LHCN-M2 (cell line): ENCODE data around the gene DDX46. TPM values are rescaled to one million over a fixed set of nuclear protein-coding genes. Genes with fewer than 3 reads are reported as not detected.
"Not testable (repeated sequence)": the region's sequence is repeated elsewhere in the genome, so short reads cannot be mapped to it uniquely, and the experiment has no call there.

Experiments
- DNase-seq: peaks from one replicate; pipeline ENCODE4 v3.0.0-alpha.2; 2012; ENCODE audit warnings: low read depth
- polyA plus RNA-seq: library from polyadenylated mRNA; unstranded; fragments of >200 nt; gene quantifications from one replicate; pipeline ENCODE4 v1.2.1, GENCODE V29; 2012; ENCODE audit warnings: missing spikeins
- total RNA-seq: library from RNA; depleted of rRNA; stranded (reverse); fragments of >200 nt; gene quantifications from 2 replicates; pipeline ENCODE4 v1.2.3, GENCODE V29; 2014; rRNA removed

Gene DDX46, protein sequence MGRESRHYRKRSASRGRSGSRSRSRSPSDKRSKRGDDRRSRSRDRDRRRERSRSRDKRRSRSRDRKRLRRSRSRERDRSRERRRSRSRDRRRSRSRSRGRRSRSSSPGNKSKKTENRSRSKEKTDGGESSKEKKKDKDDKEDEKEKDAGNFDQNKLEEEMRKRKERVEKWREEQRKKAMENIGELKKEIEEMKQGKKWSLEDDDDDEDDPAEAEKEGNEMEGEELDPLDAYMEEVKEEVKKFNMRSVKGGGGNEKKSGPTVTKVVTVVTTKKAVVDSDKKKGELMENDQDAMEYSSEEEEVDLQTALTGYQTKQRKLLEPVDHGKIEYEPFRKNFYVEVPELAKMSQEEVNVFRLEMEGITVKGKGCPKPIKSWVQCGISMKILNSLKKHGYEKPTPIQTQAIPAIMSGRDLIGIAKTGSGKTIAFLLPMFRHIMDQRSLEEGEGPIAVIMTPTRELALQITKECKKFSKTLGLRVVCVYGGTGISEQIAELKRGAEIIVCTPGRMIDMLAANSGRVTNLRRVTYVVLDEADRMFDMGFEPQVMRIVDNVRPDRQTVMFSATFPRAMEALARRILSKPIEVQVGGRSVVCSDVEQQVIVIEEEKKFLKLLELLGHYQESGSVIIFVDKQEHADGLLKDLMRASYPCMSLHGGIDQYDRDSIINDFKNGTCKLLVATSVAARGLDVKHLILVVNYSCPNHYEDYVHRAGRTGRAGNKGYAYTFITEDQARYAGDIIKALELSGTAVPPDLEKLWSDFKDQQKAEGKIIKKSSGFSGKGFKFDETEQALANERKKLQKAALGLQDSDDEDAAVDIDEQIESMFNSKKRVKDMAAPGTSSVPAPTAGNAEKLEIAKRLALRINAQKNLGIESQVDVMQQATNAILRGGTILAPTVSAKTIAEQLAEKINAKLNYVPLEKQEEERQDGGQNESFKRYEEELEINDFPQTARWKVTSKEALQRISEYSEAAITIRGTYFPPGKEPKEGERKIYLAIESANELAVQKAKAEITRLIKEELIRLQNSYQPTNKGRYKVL
- 24.4 and 29.4 TPM in 2 replicates for total RNA-seq
- polyA plus RNA-seq, result 20.2 TPM

DNA sequence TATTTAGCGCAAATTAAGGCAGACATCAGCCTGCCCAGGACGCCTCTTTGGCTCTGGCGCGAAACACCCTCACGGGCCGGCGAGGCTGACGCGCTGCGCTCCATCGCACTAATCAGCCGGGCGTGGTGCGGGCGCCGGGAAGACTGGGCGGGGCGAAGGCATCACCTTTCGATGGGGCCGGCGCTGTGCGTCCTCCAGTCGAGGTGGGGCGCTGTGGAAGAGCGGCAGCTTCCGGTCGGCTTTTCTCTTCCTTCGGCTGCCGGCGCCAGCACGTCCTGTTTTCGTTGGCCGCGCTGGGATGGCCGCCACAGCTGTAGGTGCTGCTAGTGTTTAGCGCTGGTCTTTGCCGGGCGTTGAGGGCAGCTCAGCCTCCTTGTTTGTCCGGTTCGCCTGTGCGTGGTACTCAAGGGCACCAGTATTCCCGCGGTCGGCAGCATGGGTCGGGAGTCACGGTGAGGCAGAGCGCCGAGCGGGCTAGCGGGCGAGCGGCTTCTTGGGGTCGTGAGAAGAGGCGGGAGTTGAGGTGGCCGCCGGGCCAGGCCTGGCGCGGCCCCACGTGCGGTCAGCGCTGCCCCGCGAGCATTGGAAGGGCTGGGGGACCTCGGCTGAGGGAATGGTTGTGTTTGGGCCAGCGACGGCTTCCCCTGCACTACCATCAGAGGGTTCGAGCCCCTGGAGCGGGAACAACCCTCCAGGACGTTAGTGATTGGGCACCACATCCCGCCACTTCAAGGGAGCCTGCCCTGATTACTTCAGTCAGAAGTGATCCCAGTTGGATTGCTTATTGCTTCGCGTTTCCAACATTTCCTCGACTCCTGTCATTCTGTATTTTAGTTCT lies at the start of gene DDX46:
TSS of gene DDX46 (plus strand) at position 276 of the 838 bp plus-strand sequence. CDS start at position 436, 160 bp downstream.
- peak; percentile 90 for DNase-seq

DNA sequence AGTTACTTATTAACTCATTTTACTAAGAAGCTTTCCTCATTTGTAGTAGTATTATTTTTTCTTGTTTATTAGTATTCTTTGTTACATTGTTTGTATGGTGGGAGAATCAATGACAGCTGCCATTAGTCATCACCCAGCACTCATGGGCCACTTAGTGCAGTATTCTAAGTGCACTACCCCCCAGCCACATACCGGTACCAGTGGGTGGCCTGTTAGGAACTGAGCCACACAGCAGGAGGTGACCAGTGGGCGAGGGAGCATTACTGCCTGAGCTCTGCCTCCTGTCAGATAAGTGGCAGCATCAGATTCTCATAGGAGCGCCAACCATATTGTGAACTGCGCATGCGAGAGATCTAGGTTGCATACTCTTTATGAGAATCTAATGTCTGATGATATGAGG lies 44.5 kb upstream of the DDX46 start:
- peak; percentile 61 for DNase-seq

DNA sequence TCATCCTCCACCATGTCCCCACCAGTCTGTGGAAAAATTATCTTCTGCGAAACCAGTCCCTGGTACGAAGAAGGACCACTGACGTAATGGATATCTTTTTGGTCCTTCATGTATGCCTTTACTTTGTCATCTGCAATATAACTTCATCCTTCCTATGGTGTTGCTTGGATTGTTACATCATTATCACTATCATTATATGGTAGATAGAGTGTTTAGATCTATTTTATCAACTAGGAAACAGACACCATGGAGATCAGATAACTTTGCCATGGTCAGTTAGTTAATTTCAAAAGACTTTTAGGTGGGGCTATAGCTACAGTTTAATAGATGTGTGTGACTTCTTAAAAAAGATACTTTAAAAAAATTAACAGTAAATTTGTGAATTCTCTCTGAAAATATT lies 44.0 kb upstream of the DDX46 start:
- DNase-seq, result no peak

DNA sequence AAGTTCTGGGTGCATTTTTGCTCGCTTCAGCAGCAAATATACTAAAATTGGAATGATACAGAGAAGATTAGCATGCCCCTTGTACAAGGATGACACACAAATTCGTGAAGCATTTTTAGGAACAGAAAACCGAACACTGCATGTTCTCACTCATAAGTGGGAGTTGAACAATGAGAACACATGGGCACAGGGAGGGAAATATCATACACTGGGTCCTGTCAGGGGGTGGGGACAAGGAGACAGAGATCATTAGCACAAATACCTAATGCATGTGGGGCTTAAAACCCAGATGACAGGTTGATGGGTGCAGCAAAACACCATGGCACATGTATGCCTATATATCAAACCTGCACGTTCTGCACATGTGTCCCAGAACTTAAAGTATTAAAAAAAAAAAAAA lies 43.1 kb upstream of the DDX46 start:
- DNase-seq, result not testable (repeated sequence)

DNA sequence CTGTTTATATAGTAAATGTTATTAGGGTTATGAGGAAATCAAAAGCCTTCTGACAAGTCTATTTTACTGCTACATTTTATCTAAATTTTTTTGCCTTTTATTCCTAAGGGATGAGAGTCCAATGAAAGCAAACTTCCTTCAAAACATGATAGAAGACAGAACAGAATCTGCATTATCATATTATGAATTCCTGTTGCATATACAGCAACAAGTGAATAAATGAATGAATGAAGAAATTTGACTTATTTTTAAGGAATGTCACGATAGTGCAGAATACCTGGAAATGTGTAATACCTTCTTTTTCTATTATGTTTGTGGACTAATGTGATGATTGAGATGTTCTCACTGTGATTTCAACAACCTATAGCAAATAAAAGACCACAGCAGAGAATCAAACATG lies 33.7 kb upstream of the DDX46 start:
- DNase-seq, result no peak

DNA sequence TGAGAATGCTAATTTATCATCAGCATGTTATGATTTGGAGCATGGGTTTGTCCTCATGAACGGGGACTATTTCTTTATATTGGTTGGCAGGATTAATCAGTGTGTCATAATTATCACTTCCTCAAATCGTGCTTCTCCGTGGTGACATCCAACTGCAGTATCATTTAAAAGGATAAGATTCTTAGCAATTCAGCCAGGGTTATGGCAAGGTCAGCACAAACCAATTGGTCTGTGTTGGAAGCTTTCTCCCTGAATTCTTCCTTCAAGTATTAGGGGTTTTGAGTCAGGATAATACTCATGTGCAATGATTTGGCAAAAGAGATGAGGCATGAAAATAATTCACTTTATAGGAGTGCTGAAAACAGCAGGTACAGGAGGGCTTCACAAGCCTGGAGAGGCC lies 25.8 kb upstream of the DDX46 start:
- DNase-seq, result no peak

DNA sequence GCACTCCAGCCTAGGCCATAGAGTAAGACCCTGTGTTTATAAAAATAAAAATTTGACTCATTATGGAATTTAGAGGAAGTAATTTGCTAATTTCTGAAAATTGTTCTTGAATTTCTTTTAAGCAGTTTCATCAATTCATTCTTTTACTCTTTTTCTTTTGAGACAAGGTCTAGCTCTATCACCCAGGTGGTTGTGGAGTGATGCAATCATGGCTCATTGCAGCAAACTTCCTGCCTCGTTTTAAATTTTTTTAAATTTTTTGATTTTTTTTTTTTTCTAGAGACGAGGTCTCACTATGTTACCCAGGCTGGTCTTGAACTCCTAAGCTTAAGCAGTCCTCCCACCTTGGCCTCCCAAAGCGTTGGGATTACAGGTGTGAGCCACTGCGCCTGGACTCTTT lies 23.3 kb upstream of the DDX46 start:
- DNase-seq, result no peak

DNA sequence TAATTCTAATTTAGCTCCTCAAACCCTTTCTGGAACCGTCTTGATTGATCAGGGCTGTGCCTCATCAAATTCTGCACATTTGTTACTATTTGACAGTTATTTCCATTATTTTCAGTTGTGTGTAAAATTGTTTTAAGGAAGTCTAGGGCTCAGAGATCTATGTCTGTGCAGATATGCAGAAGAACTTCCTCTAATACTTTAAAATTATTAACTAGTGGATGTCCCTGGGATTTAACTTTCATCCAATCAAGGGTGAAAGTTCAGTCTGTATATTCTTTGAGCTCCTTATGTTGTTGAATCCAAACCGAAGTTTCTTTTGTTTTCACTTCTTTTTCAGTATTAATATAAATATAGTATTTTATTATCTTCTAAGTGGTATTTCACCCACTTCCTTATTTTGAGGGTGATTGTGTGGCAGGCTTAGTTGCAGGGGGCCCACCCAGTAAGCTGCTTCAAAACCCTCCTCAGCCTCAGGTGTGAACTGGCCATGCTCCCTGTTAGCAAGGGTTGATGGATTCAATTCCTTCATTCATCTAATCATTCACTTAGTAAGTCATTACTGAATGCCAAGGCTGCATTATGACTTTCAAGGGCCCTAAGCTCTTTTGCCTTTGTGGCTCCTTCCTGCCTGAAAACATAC lies 22.3 kb upstream of the DDX46 start:
- no peak for DNase-seq

DNA sequence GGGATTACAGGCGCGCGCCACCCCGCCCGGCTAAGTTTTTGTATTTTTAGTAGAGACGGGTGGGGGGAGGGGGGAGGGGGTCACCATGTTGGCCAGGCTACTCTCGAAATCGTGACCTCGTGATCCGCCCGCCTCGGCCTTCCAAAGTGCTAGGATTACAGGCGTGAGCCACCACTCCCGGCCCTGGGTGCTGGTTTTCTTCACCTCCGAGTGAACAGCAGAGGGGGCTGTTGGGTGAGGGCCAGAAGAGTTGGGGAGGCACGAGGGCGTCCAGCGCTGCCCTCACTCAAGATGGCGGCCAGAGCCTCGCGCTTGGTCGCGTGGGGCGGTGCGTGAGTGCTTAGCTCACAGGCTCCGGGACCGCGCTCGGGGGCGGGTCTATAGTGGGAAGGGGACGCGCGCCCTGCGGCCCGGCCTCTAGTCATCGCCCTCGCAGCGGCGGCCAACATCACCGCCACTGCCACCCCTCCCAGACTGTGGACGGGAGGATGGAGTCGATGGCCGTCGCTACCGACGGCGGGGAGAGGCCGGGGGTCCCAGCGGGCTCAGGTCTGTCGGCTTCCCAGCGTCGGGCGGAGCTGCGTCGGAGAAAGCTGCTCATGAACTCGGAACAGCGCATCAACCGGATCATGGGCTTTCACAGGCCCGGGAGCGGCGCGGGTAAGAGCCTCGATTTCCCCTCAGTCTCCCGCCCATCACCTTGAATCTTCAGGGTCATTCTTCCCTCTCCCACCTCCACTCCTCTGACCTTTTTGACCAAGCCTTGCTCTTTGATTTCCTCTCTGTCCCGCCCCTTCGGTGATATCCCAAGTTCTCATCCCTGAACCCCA lies 20.2 kb upstream of the DDX46 start, which contains the start of gene CAMLG:
TSS of gene CAMLG (plus strand) at position 416 of the 830 bp plus-strand sequence. CDS start at position 489, 73 bp downstream.
- DNase-seq, result peak; percentile 98

DNA sequence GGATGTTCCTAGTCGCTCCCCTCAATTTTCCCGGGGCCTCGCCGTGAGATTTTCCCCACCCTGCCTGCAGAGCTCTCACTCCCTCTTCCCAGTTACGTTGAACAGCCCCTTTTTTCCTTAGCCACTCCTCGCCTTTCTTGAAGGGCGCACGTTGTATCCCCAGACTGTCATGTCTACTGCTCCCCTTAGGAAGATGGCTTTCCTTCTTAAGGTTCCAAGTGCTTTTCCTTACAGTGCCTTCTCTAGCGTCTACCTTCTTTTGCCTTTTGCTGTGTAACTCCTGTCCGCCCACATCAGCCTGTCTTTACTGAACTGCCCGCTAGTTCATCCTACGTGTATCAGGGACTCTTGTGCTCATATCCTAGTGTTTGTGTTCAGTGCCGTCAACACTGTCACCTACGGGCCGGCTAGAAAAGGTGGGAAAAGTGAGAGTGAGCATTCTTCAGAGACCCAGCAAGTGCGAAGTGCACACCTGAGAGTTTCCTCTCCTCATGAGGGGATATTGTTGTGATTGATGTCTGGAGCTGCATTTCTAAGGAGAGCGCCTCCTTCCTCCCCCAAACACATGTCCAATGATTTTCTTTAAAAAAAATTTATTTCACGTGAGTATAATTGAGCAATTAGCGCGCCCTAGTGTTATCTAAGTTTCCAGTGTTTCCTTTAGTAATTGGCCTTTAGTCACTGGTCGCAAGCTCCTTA lies 19.5 kb upstream of the DDX46 start:
- DNase-seq, result peak; percentile 49

DNA sequence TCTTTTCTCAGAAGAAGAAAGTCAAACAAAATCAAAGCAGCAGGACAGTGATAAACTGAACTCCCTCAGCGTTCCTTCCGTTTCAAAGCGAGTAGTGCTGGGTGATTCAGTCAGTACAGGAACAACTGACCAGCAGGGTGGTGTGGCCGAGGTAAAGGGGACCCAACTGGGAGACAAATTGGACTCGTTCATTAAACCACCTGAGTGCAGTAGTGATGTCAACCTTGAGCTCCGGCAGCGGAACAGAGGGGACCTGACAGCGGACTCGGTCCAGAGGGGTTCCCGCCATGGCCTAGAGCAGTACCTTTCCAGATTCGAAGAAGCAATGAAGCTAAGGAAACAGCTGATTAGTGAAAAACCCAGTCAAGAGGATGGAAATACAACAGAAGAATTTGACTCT lies 17.5 kb upstream of the DDX46 start:
- DNase-seq, result no peak

DNA sequence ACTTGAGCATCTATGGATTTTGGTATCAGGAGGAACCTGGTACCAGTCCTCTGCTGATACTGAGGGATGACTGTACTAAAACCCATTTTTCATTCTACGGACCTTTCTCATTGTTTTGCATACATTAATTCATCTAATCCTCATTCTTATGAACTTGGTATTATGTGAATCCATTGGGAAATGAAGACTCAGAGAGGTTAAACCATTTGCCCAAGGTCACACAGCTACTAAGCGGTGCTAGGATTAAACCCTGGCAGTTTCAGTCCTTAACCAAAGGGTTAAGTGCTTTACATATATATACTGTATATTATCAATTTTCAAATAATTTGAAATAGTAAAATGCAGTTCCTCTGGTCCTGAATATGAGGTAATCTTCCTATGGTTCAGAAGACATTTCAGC lies 16.4 kb upstream of the DDX46 start:
- no peak for DNase-seq

DNA sequence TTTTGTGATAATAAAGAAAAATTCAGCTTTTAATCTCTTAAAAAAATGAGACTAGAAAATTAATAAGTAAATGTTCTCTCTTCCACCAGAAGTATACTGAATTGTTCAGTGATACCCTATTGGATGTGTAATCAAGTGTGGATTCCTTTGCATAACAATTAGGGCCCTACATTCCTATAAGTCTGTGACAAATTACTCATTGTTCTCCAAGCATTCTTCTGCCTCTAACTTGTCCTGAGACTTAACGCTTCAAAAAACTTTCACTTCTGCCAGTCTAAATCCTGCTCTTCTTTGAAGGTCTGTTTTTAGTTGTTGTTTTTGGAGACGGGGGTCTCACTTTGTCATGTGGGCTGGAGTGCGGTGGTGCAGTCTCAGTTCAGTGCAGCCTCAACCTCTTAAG lies 9.2 kb upstream of the DDX46 start:
- no peak for DNase-seq

DNA sequence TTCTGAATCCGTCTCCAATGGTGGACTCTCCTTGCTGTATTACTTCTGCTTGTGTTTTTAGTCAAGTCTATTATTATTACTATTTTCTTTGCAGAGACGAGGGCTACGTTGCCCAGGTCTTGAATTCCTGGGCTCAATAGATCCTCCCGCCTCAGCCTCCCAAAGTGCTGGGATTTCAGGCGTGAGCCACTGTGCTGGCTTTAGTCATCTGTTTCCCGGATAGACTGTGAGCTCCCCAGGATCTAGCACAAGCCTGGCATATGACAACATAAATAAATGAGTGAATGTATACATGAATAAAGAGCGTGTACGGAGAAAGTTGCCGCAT lies 439 bp upstream of the DDX46 start:
- DNase-seq, result no peak

DNA sequence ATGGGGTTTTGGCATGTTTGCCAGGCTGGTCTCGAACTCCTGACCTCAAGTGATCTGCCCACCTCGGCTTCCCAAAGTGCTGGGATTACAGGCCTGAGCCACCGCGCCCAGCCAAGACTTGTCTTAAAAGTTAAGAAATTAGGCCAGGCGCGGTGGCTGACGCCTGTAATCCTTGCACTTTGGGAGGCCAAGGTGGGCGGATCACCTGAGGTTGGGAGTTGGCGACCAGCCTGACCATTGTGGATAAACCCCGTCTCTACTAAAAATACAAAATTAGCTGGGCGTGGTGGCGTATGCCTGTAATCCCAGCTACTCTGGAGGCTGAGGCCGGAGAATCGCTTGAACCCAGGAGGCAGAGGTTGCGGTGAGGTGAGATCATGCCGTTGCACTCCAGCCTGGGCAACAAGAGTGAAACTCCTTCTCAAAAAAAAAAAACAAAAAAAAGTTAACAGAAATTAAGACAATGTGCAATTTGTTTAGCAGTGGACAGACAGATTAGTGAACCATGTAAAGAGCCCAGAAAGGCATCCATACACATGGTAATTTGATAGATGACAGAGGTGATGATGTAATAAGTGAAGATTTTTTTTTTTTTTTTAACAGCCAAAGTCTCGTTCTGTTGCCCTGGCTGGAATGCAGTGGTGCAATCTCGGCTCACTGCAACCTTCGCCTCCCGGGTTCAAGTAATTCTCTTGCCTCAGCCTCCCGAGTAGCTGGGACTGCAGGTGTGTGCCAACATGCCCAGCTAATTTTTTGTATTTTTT lies 9.1 kb downstream of the DDX46 start:
- DNase-seq, result not testable (repeated sequence)

DNA sequence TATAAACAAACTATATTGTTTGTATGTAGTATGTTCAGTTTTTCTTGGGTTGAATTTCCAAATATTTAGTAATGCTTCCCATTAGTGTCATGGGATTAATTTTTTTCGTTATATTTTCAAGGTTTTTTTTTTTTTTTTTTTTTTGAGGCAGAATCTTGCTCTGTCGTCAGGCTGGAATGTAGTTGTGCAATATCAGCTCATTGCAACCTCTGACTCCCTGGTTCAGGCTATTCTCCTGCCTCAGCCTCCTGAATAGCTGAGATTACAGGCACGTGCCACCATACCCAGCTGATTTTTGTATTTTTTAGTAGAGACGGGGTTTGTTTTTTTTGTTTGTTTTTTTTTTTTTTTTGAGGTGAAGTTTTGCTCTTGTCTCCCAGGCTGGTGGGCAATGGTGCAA lies 10.6 kb downstream of the DDX46 start:
- DNase-seq, result peak; percentile 30

DNA sequence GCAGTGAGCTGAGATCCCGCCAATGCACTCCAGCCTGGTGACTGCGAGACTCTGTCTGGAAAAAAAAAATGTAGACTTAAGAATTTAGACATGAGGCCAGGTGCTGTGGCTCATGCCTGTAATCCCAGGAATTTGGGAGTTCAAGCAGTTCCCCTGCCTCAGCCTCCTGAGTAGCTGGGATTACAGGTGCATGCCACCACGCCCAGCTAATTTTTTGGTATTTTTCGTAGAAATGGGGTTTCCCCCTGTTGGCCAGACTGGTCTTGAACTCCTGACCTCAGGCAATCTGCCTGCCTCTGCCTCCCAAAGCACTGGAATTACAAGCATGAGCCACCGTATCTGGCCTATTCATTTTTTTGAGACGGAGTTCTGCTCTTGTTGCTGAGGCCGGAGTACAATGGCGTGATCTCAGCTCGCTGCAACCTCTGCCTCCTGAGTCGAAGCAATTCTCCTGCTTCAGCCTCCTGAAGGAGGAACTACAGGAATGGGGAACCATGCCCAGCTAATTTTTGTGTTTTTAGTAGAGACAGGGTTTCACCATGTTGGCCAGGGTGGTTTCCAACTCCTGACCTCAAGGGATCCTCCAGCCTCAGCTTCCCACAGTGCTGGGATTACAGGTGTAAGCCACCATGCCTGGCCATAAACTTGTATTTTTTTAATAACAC lies 14.0 kb downstream of the DDX46 start:
- DNase-seq, result no peak

DNA sequence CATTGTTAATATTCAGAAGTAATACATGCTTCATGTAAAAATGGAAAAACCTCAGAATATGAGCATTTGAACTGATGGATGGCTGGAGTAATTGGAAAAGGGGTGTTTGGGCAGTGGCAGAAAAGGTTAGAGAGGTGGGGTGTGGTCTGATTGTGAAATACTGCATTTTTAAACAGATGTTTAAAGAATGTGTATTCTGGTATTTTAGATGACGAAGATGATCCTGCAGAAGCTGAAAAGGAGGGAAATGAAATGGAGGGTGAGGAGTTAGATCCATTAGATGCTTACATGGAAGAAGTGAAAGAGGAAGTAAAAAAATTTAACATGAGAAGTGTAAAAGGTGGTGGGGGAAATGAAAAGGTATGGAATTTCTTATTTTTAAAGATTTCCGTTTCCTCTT lies 18.8 kb downstream of the DDX46 start:
- no peak for DNase-seq
